Left ventricle myocardium inferior (tissue), 1 donor: Measurements from ENCODE around the gene CYTL1. TPM values are rescaled to one million over a fixed set of nuclear protein-coding genes. Genes with fewer than 3 reads are reported as not detected.

Source experiments
- DNase-seq: peaks from one replicate; pipeline ENCODE4 v3.0.0-alpha.2; 2020
- H3K27ac ChIP-seq: fragments of 200-600 bp; replicated peaks from 2 replicates; pipeline ENCODE4 v1.8.0; 2021
- H3K27me3 ChIP-seq: fragments of 200-600 bp; 2 replicates; pipeline ENCODE4 v1.8.0; 2021; ENCODE audit warnings: low read depth
- H3K36me3 ChIP-seq: fragments of 200-600 bp; 2 replicates; pipeline ENCODE4 v1.8.0; 2021
- H3K4me1 ChIP-seq: fragments of 200-600 bp; 2 replicates; pipeline ENCODE4 v1.8.0; 2021
- H3K4me3 ChIP-seq: fragments of 200-600 bp; 2 replicates; pipeline ENCODE4 v1.8.0; 2021; ENCODE audit warnings: mild to moderate bottlenecking, moderate library complexity
- H3K9me3 ChIP-seq: fragments of 200-600 bp; replicated peaks from 2 replicates; pipeline ENCODE4 v1.8.0; 2021
- CTCF ChIP-seq: fragments of 200-600 bp; IDR thresholded peaks from 2 replicates; pipeline ENCODE4 v1.8.0; 2021; ENCODE audit warnings: antibody characterized with exemption, mild to moderate bottlenecking, borderline replicate concordance
- intact Hi-C: fragments of 100-400 bp; cut with micrococcal nuclease; formaldehyde crosslinking; loops from one replicate; pipeline ENCODE4 v1.11.0; 2022
- total RNA-seq: library from RNA; stranded (reverse); fragmentation: NEBNext Ultra II Directional; extraction: Animal tissue kit (Norgen Biotek cat#: 25700); gene quantifications from one replicate; pipeline ENCODE4 v1.2.1, GENCODE V29; 2021
- donor health status: DM: no; HTN: yes; CAD: no; lungs with severe emphysema.

Gene CYTL1
- total RNA-seq, 1 donor from 2014 or later = 0.47 TPM

DNA sequence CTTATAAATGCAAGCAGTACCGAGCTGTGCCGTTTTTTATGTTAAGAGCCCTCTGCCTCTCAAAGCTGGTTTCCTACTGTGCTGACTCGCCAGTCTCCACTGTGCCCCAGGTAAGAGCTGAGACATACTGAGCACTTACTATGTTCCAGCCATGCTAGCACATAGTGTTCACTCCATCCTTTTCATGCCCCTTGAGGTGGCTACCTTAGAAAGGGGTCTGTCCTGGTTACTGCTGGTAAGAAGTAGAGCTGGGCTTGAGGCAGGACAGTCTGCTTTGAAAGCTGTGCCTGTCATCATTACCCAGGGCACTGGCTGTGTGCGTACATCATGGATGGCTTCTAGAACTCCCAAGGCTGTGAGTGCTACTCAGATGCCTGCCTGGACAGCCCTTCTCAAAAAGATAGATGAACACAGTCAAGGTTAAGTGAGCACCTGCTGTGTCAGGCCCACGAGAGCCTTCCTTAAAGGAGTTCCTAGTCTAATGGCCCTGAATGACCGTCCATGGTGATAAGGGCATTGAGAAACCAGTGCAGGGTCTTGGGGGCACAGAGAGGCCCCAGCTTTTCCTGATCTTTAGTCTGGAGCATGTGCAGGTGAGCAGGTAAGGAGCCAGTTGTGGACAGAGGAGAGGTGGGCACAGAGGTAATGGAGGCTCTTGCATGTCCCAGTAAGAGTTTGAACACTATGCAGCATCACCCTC is 33.6 kb upstream of the CYTL1 start:
- intact Hi-C loops = no loop called here
- no peak overlapping the region for H3K4me3 ChIP-seq
- DNase-seq = no peak
- H3K4me1 ChIP-seq = peaks cover 23% of the 10 kb centered on the region
- no peak for TF ChIP-seq CTCF
- no peaks in the 10 kb centered on the region for H3K36me3 ChIP-seq
- peaks cover 71% of the 10 kb centered on the region for H3K27me3 ChIP-seq
- H3K27ac ChIP-seq = no peak overlapping the region
- no peaks in the 10 kb centered on the region for H3K9me3 ChIP-seq

GRCh38 chr4:5052204-5052702 is 33.0 kb upstream of the CYTL1 start:
- peak overlapping the region; percentile 70 for H3K4me3 ChIP-seq
- no peak for TF ChIP-seq CTCF
- DNase-seq = no peak
- H3K4me1 ChIP-seq = peaks cover 23% of the 10 kb centered on the region
- no peaks in the 10 kb centered on the region for H3K36me3 ChIP-seq
- intact Hi-C loops = no loop called here
- H3K27me3 ChIP-seq = peaks cover 76% of the 10 kb centered on the region
- no peaks in the 10 kb centered on the region for H3K9me3 ChIP-seq
- H3K27ac ChIP-seq = no peak overlapping the region

DNA sequence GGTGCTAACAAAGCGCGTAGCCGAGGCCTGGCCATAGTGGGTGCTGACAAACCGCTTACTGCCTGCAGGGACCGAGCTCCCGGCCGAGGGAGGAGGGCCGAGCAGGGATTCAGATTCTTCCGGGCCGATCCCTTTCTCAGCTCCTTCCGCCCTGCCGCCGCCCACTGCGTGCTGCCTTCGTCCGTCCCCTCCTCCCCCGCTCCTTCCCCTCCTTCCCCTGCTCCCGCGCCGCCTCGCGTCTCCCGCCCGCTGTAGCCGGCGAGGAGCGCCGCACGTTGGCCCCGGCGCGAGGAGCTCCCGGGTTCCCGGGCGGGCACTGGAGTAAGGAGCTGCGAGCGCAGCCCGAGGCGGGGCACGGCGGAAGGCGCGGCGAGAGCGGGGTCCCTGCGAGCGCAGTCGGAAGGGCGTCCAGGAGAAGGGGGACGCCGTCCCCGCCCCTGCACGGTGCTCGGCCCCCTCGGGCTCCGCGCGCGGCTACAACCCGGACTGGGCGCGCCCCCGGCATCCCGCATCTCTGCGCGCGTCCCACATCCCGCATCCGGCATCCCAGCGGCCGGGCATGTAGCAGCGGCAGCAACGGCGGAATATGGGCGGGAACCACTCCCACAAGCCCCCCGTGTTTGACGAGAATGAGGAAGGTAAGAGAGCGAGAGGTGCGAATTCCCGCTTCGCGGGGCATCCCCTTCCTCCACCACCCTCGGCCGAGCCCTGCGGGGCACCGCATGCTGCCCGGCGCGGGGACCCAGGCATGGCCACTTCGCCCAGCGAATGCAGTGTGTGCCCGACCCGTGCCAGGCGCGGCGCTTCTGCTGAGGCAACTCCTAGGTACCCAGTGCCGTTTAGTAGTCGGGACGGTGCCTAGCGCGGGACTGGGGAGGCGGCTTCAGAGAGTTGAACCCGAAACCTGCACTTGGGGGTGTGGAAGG is 32.3 kb upstream of the CYTL1 start, which contains the start of gene STK32B:
Gene STK32B, plus strand, starts transcription at position 203 of the 926 bp plus-strand sequence.
- intact Hi-C loops = no loop called here
- no peaks in the 10 kb centered on the region for H3K36me3 ChIP-seq
- H3K27ac ChIP-seq = no peak within 1 kb of the TSS
- H3K4me1 ChIP-seq = peaks cover 23% of the 10 kb centered on the region
- peak within 1 kb of the TSS; percentile 70 for H3K4me3 ChIP-seq
- TF ChIP-seq CTCF = no peak
- peak; percentile 70 for DNase-seq
- H3K27me3 ChIP-seq = peaks cover 76% of the 10 kb centered on the region
- H3K9me3 ChIP-seq = no peaks in the 10 kb centered on the region

- H3K36me3 ChIP-seq = no peaks in the 10 kb centered on the region
Observed at GRCh38 chr4:5050520-5051277, 31.4 kb upstream of the CYTL1 start.

More at GRCh38 chr4:5050520-5051277, 31.4 kb upstream of the CYTL1 start:
- DNase-seq = peak; percentile 67
- Histone ChIP-seq H3K27ac (no peak overlapping the region), H3K27me3 (peaks cover 77% of the 10 kb centered on the region), H3K9me3 (peaks cover 6% of the 10 kb centered on the region), H3K4me1 (peaks cover 23% of the 10 kb centered on the region), H3K4me3 (peak overlapping the region; percentile 70)
- peak; percentile 83 for TF ChIP-seq CTCF
- intact Hi-C loops = no loop called here
